Keratinocyte (primary cell): Measurements from ENCODE around the gene MRC2. TPM values are rescaled to one million over a fixed set of nuclear protein-coding genes. Genes with fewer than 3 reads are reported as not detected.

Source experiments
- DNase-seq: peaks from one replicate; pipeline ENCODE4 v3.0.0-alpha.2; 2011; ENCODE audit warnings: low read depth, missing footprints, low spot score
- FAIRE-seq: peaks from 2 replicates; lab custom pipeline; 2011; peaks lifted over from hg19 to GRCh38; lab: Jason Lieb, UNC
- H2AFZ ChIP-seq: 2 replicates; pipeline ENCODE4 v1.6.0; 2012; ENCODE audit warnings: low read length, control low read depth, inconsistent platforms; ENCODE audit not compliant: control insufficient read depth
- H3K27ac ChIP-seq: 2 replicates; pipeline ENCODE4 v1.5.1; 2011; ENCODE audit warnings: low read length; ENCODE audit not compliant: control insufficient read depth, insufficient read depth
- H3K27me3 ChIP-seq: 3 replicates; pipeline ENCODE4 v1.6.0; 2011; ENCODE audit warnings: low read length; ENCODE audit not compliant: control insufficient read depth, insufficient read depth; ENCODE audit errors: extremely low read depth
- H3K36me3 ChIP-seq, 2 experiments: 2 replicates in 1 of 2; 3 replicates in 1 of 2; pipeline ENCODE4 v1.5.1; 2011; ENCODE audit warnings: low read length in 2 of 2, mild to moderate bottlenecking in 1 of 2; ENCODE audit not compliant: control insufficient read depth in 2 of 2, insufficient read depth in 2 of 2; ENCODE audit errors: extremely low read depth in 1 of 2
- H3K4me1 ChIP-seq: 3 replicates; pipeline ENCODE4 v1.5.1; 2011; ENCODE audit warnings: low read length; ENCODE audit not compliant: control insufficient read depth, insufficient read depth; ENCODE audit errors: extremely low read depth
- H3K4me2 ChIP-seq: 3 replicates; pipeline ENCODE4 v1.6.0; 2011; ENCODE audit warnings: low read depth, low read length; ENCODE audit not compliant: control insufficient read depth, insufficient read depth; ENCODE audit errors: extremely low read depth
- H3K4me3 ChIP-seq, 3 experiments: fragments of 200-600 bp in 1 of 3; sonication (generic) in 1 of 3; 2 replicates in 2 of 3; 3 replicates in 1 of 3; pipeline ENCODE4 v1.5.1; 2011 to 2016; ENCODE audit warnings: low read length in 3 of 3, mild to moderate bottlenecking in 3 of 3, control low read depth in 2 of 3, inconsistent platforms in 1 of 3, low read depth in 1 of 3, mixed read lengths in 1 of 3, mixed run types in 1 of 3, moderate library complexity in 1 of 3; ENCODE audit not compliant: control insufficient read depth in 2 of 3, insufficient read depth in 2 of 3; ENCODE audit errors: extremely low read depth in 1 of 3
- H3K79me2 ChIP-seq: 2 replicates; pipeline ENCODE4 v1.6.0; 2012; ENCODE audit warnings: low read length; ENCODE audit not compliant: control insufficient read depth, insufficient read depth
- H3K9ac ChIP-seq: 3 replicates; pipeline ENCODE4 v1.6.0; 2011; ENCODE audit warnings: low read length; ENCODE audit not compliant: control insufficient read depth, insufficient read depth; ENCODE audit errors: extremely low read depth
- H3K9me1 ChIP-seq: 3 replicates; pipeline ENCODE4 v1.6.0; 2011; ENCODE audit warnings: low read length; ENCODE audit not compliant: control insufficient read depth, insufficient read depth; ENCODE audit errors: extremely low read depth
- H3K9me3 ChIP-seq: 2 replicates; pipeline ENCODE4 v1.5.1; 2012; ENCODE audit warnings: low read depth, low read length; ENCODE audit not compliant: control insufficient read depth
- H4K20me1 ChIP-seq: 3 replicates; pipeline ENCODE4 v1.6.0; 2011; ENCODE audit warnings: low read length; ENCODE audit not compliant: control insufficient read depth, insufficient read depth; ENCODE audit errors: extremely low read depth
- EZH2 ChIP-seq: IDR thresholded peaks from one replicate; pipeline ENCODE4 v1.6.1; 2012; ENCODE audit warnings: inconsistent platforms, mild to moderate bottlenecking, low read length, moderate library complexity
- dilution Hi-C: fragments of 300-500 bp; cut with MboI; formaldehyde crosslinking; loops from one replicate; pipeline ENCODE4 v1.7.0; 2020; ENCODE audit warnings: low sequenced_read_pairs; ENCODE audit not compliant: extremely low pct_ligation_motif_present
- polyA plus RNA-seq, 5 experiments: library from polyadenylated mRNA; depleted of rRNA in 3 of 5; stranded (reverse) in 3 of 5; stranded (forward) in 1 of 5; unstranded in 1 of 5; fragments of >200 nt; gene quantifications; 1 replicate in 1 of 5; 2 replicates in 3 of 5; 3 replicates in 1 of 5; pipeline versions ENCODE4 v1.2.1 to v1.2.3, GENCODE V29; 2011 to 2012; ENCODE audit warnings: missing spikeins in 2 of 5, low read depth in 1 of 5, low replicate concordance in 1 of 5
- TF ChIP-seq, protein P1 (sequence below), 3 experiments: IDR thresholded peaks in 1 of 3; conservative IDR thresholded peaks in 1 of 3; optimal IDR thresholded peaks in 1 of 3; 2 replicates in 2 of 3; 3 replicates in 1 of 3; pipeline versions ENCODE3 to v1.5.1; 2011; ENCODE audit warnings: low read length in 3 of 3, mild to moderate bottlenecking in 3 of 3, moderate library complexity in 2 of 3, control low read depth in 1 of 3, inconsistent platforms in 1 of 3; ENCODE audit not compliant: insufficient read depth in 2 of 3; ENCODE audit errors: extremely low read depth in 1 of 3

Gene MRC2
- polyA plus RNA-seq, 1 donor (not counting 4 experiments of a cell fraction or from before 2014, with no cell fraction given), result 14.0 TPM

DNA sequence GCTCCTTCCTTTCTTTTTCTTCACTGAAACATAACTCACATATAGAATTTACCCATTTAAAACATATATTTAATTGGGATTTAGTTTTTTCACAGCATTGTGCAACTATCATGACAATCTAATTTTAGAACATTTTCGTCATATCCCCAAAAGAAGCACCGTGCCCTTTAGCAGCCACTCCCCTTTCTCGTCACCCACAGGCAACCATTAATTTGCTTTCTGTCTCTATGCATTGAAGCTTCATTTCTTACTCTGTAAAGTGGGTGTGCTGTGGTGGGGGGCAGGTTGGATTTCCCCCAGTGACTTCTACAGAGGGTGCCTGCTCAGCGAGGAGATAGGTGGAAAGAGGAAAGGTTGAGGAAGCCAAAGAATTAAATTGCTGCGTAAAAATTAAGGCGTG is 35.8 kb downstream of the MRC2 start:
- Histone ChIP-seq H3K36me3 (peaks cover 0 to 8% of the 10 kb centered on the region in 2 experiments), H4K20me1 (no peaks in the 10 kb centered on the region), H3K9ac (no peak overlapping the region), H2AFZ (no peak overlapping the region), H3K27me3 (no peaks in the 10 kb centered on the region), H3K9me3 (no peaks in the 10 kb centered on the region), H3K4me3 (no peak overlapping the region), H3K9me1 (no peaks in the 10 kb centered on the region), H3K4me2 (no peak overlapping the region), H3K27ac (no peak overlapping the region), H3K79me2 (no peaks in the 10 kb centered on the region), H3K4me1 (peaks cover 7% of the 10 kb centered on the region)
- dilution Hi-C loops, result no loop called here
- no peak for DNase-seq
- TF ChIP-seq, protein P1, sequence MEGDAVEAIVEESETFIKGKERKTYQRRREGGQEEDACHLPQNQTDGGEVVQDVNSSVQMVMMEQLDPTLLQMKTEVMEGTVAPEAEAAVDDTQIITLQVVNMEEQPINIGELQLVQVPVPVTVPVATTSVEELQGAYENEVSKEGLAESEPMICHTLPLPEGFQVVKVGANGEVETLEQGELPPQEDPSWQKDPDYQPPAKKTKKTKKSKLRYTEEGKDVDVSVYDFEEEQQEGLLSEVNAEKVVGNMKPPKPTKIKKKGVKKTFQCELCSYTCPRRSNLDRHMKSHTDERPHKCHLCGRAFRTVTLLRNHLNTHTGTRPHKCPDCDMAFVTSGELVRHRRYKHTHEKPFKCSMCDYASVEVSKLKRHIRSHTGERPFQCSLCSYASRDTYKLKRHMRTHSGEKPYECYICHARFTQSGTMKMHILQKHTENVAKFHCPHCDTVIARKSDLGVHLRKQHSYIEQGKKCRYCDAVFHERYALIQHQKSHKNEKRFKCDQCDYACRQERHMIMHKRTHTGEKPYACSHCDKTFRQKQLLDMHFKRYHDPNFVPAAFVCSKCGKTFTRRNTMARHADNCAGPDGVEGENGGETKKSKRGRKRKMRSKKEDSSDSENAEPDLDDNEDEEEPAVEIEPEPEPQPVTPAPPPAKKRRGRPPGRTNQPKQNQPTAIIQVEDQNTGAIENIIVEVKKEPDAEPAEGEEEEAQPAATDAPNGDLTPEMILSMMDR (optimal IDR thresholded peaks at IDR 0.05 in 1 of 3, IDR thresholded peaks at IDR 0.05 in 1 of 3, conservative IDR thresholded peaks at IDR 0.05 in 1 of 3; ENCODE audit: extremely low read depth in 1 of 3, insufficient read depth in 2 of 3, low read length in 3 of 3), result no peak
- TF ChIP-seq EZH2, result no peak
- no peak for FAIRE-seq

DNA sequence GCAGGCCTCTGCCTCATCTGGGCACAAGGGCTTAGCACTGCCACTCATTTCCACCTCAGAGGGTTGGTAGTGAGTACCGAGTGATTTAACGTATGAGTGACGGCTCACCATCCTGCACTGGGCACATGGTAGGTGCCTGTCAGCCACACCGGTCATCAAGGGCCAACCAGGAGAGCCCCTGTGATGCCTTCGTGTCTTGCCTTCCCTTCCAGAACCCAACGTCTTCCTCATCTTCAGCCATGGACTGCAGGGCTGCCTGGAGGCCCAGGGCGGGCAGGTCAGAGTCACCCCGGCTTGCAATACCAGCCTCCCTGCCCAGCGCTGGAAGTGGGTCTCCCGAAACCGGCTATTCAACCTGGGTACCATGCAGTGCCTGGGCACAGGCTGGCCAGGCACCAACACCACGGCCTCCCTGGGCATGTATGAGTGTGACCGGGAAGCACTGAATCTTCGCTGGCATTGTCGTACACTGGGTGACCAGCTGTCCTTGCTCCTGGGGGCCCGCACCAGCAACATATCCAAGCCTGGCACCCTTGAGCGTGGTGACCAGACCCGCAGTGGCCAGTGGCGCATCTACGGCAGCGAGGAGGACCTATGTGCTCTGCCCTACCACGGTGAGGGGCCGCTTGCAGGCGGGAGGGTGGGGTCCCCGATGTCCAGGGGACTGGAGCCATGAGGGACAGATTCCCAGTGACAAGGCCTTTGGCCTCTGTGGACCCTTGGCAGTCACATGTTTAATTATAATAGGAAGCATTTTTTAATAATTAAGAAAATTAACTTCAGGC is 37.1 kb downstream of the MRC2 start:
- TF ChIP-seq, protein P1 (optimal IDR thresholded peaks at IDR 0.05 in 1 of 3, IDR thresholded peaks at IDR 0.05 in 1 of 3, conservative IDR thresholded peaks at IDR 0.05 in 1 of 3; ENCODE audit: extremely low read depth in 1 of 3, insufficient read depth in 2 of 3, low read length in 3 of 3), result no peak
- TF ChIP-seq EZH2, result no peak
- dilution Hi-C loops, result no loop called here
- H3K4me2 ChIP-seq, result no peak overlapping the region
- FAIRE-seq (no peak), DNase-seq (no peak)
- H3K79me2 ChIP-seq, result no peaks in the 10 kb centered on the region
- H3K9me3 ChIP-seq, result no peaks in the 10 kb centered on the region
- no peaks in the 10 kb centered on the region for H3K27me3 ChIP-seq
- no peak overlapping the region for H3K27ac ChIP-seq
- H3K4me1 ChIP-seq, result peaks cover 14% of the 10 kb centered on the region
- peaks cover 0 to 8% of the 10 kb centered on the region in 2 experiments for H3K36me3 ChIP-seq
- no peak overlapping the region for H2AFZ ChIP-seq
- H3K9me1 ChIP-seq, result no peaks in the 10 kb centered on the region
- no peaks in the 10 kb centered on the region for H4K20me1 ChIP-seq
- H3K4me3 ChIP-seq, result no peak overlapping the region
- H3K9ac ChIP-seq, result no peak overlapping the region
